Neural cell (in vitro differentiated cells): ENCODE data around the gene GASK1A. TPM values are rescaled to one million over a fixed set of nuclear protein-coding genes. Genes with fewer than 3 reads are reported as not detected.

ENCODE experiments used
- H2AFZ ChIP-seq: fragments of 200-600, 300-800 bp; sonication (generic), shearing (Covaris generic); 2 replicates; pipeline ENCODE4 v1.6.0; 2014; ENCODE audit warnings: low read depth, mild to moderate bottlenecking, antibody characterized with exemption, low read length, moderate library complexity
- H3F3A ChIP-seq: fragments of 200-600 bp; shearing (Covaris generic); 2 replicates; pipeline ENCODE4 v1.6.1; 2016; ENCODE audit warnings: mild to moderate bottlenecking, moderate library complexity, mixed read lengths, antibody characterized with exemption, low read length; ENCODE audit not compliant: insufficient read depth, poor library complexity, severe bottlenecking
- H3K27ac ChIP-seq: fragments of 200-600, 300-800 bp; sonication (generic), shearing (Covaris generic); 2 replicates; pipeline ENCODE4 v1.5.1; 2014; ENCODE audit warnings: mild to moderate bottlenecking, low read length, moderate library complexity
- H3K27me3 ChIP-seq: fragments of 300-800, 200-600 bp; sonication (generic), shearing (Covaris generic); 2 replicates; pipeline ENCODE4 v1.6.0; 2014; ENCODE audit warnings: mild to moderate bottlenecking, low read depth, low read length, moderate library complexity; ENCODE audit not compliant: insufficient read depth
- H3K36me3 ChIP-seq: fragments of 300-800, 200-600 bp; sonication (generic), shearing (Covaris generic); 2 replicates; pipeline ENCODE4 v1.5.1; 2014; ENCODE audit warnings: mild to moderate bottlenecking, antibody characterized with exemption, low read length, moderate library complexity; ENCODE audit not compliant: insufficient read depth
- H3K4me2 ChIP-seq: fragments of 300-800, 200-600 bp; sonication (generic), shearing (Covaris generic); 2 replicates; pipeline ENCODE4 v1.6.0; 2014; ENCODE audit warnings: mild to moderate bottlenecking, low read length
- H3K4me3 ChIP-seq: fragments of 300-800, 200-600 bp; sonication (generic), shearing (Covaris generic); 2 replicates; pipeline ENCODE4 v1.5.1; 2014; ENCODE audit warnings: mild to moderate bottlenecking, low read length, moderate library complexity
- H3K79me2 ChIP-seq: fragments of 200-600 bp; shearing (Covaris generic); replicated peaks from 2 replicates; pipeline ENCODE4 v1.6.0; 2014; ENCODE audit warnings: mild to moderate bottlenecking, low read length, moderate library complexity; ENCODE audit not compliant: insufficient read depth
- H3K9ac ChIP-seq: fragments of 300-800, 200-600 bp; sonication (generic), shearing (Covaris generic); 2 replicates; pipeline ENCODE4 v1.6.1; 2016; ENCODE audit warnings: mild to moderate bottlenecking, low read length, mixed read lengths
- H3K9me2 ChIP-seq: fragments of 200-600 bp; shearing (Covaris generic); 2 replicates; pipeline ENCODE4 v1.6.1; 2016; ENCODE audit warnings: mild to moderate bottlenecking, low read length, mixed read lengths; ENCODE audit not compliant: insufficient read depth
- H3K9me3 ChIP-seq: fragments of 200-600, 300-800 bp; sonication (generic), shearing (Covaris generic); 2 replicates; pipeline ENCODE4 v1.6.1; 2016; ENCODE audit warnings: mild to moderate bottlenecking, mixed run types, low read length, moderate library complexity, mixed read lengths
- H4K20me1 ChIP-seq: fragments of 200-600 bp; shearing (Covaris generic); 2 replicates; pipeline ENCODE4 v1.6.1; 2016; ENCODE audit warnings: mild to moderate bottlenecking, mixed run types; ENCODE audit not compliant: insufficient read depth
- CTCF ChIP-seq: fragments of 450-650 bp; IDR thresholded peaks from 2 replicates; pipeline ENCODE4 v1.5.1; 2014; ENCODE audit warnings: antibody characterized with exemption, mild to moderate bottlenecking, moderate library complexity; ENCODE audit not compliant: poor library complexity, severe bottlenecking
- EP300 ChIP-seq: fragments of 450-650 bp; conservative IDR thresholded peaks from 2 replicates; pipeline ENCODE4 v1.6.1; 2014; ENCODE audit warnings: antibody characterized with exemption, mild to moderate bottlenecking, moderate library complexity; ENCODE audit not compliant: poor library complexity, severe bottlenecking
- EZH2 ChIP-seq: fragments of 200-600, 300-800 bp; shearing (Covaris generic), sonication (generic); IDR thresholded peaks from 2 replicates; pipeline ENCODE4 v1.6.1; 2014; ENCODE audit warnings: antibody characterized with exemption, low read length, borderline replicate concordance, mild to moderate bottlenecking; ENCODE audit not compliant: insufficient read depth, poor library complexity, severe bottlenecking
- MXI1 ChIP-seq: fragments of 450-650 bp; conservative IDR thresholded peaks from 2 replicates; pipeline ENCODE4 v1.6.1; 2014; ENCODE audit warnings: antibody characterized with exemption, mild to moderate bottlenecking; ENCODE audit not compliant: poor library complexity, severe bottlenecking
- POLR2AphosphoS5 ChIP-seq: IDR thresholded peaks from 2 replicates; pipeline ENCODE4 v1.6.1; 2012
- RAD21 ChIP-seq: fragments of 450-650 bp; conservative IDR thresholded peaks from 2 replicates; pipeline ENCODE4 v1.6.1; 2014; ENCODE audit warnings: antibody characterized with exemption, mild to moderate bottlenecking, moderate library complexity
- REST ChIP-seq: IDR thresholded peaks from 2 replicates; pipeline ENCODE4 v1.6.1; 2012; ENCODE audit warnings: borderline replicate concordance
- SMC3 ChIP-seq: fragments of 450-650 bp; conservative IDR thresholded peaks from 2 replicates; pipeline ENCODE4 v1.6.1; 2014; ENCODE audit warnings: antibody characterized with exemption, mild to moderate bottlenecking, moderate library complexity; ENCODE audit not compliant: poor library complexity
- TAF1 ChIP-seq: IDR thresholded peaks from 2 replicates; pipeline ENCODE4 v1.6.1; 2012; ENCODE audit warnings: low read depth
- polyA plus RNA-seq: library from polyadenylated mRNA; depleted of rRNA; stranded (reverse); fragments of >200 nt; gene quantifications from 2 replicates; pipeline ENCODE4 v1.2.3, GENCODE V29; 2014

GASK1A gene
- polyA plus RNA-seq, 1 donor from 2014 or later, result not detected

- TF ChIP-seq RAD21 (no peak), CTCF (no peak), SMC3 (no peak), TAF1 (no peak), EP300 (no peak), MXI1 (no peak), POLR2AphosphoS5 (no peak), EZH2 (no peak), REST (no peak)
- Histone ChIP-seq H3K27me3 (no peaks in the 10 kb centered on the region), H4K20me1 (no peaks in the 10 kb centered on the region), H3K9me2 (no peaks in the 10 kb centered on the region), H2AFZ (no peak overlapping the region), H3F3A (no peaks in the 10 kb centered on the region), H3K9ac (no peak overlapping the region), H3K27ac (no peak overlapping the region), H3K9me3 (no peaks in the 10 kb centered on the region), H3K4me2 (no peak overlapping the region), H3K4me3 (no peak overlapping the region), H3K36me3 (peaks cover 15% of the 10 kb centered on the region), H3K79me2 (no peaks in the 10 kb centered on the region)
Observed at GRCh38 chr3:43079536-43080332, 100.6 kb downstream of the GASK1A start.

GRCh38 chr3:43080726-43081568 is 101.8 kb downstream of the GASK1A start:
- Histone ChIP-seq H3K9ac (no peak overlapping the region), H2AFZ (no peak overlapping the region), H4K20me1 (no peaks in the 10 kb centered on the region), H3F3A (no peaks in the 10 kb centered on the region), H3K36me3 (peaks cover 15% of the 10 kb centered on the region), H3K27me3 (no peaks in the 10 kb centered on the region), H3K4me2 (no peak overlapping the region), H3K9me2 (no peaks in the 10 kb centered on the region), H3K4me3 (no peak overlapping the region), H3K9me3 (no peaks in the 10 kb centered on the region), H3K79me2 (no peaks in the 10 kb centered on the region), H3K27ac (no peak overlapping the region)
- TF ChIP-seq CTCF, result no peak
- TF ChIP-seq MXI1, result no peak
- no peak for TF ChIP-seq POLR2AphosphoS5
- no peak for TF ChIP-seq EZH2
- no peak for TF ChIP-seq EP300
- TF ChIP-seq RAD21, result no peak
- no peak for TF ChIP-seq SMC3
- no peak for TF ChIP-seq TAF1
- TF ChIP-seq REST, result no peak
